ENCODE data around the gene JMJD4. TPM values are rescaled to one million over a fixed set of nuclear protein-coding genes. Genes with fewer than 3 reads are reported as not detected.

Gene JMJD4
- total RNA-seq, 1 experiment from 2014 or later, result 24.4 TPM

DNA sequence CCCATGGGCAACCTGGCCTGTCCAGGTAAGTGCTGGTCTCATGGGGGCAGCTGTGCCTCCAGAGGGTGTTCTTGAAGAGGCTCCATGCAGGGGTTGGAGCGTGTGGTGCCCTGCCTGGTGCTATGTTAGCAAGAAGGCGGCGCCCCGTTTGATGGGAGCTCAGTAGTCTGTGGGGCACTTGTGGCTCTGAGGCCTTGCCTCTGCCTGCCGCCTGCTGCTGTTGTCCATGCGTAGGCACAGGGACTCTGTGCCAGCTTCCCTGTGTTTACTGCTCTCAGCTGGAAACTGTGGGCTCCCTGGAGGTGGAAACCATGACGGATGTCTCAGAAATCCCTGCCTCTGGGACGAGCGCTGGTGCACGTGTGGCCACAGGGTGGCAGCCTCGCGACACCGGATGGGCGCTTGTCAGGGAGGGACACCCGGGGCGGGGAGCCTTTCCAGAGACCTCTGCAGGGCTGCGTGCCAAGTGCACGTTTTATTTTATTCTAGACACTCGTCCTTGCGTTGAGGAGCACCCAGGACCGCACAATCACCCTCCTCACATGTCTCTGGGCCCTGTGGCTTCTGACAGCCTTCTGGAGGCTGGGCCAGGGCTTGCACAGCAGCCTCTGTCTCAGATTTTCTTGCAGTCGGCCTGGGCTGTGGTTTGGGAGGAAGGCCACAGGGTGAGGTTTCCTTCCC is 27.3 kb upstream of the JMJD4 start:
- Histone ChIP-seq H3K4ac (ENCODE audit: low read depth, low read length) (no peak overlapping the region), H3K9ac (ENCODE audit: extremely low read depth, insufficient read length, low read length) (no peak overlapping the region), H2BK120ac (ENCODE audit: low read depth, low read length, poor library complexity, severe bottlenecking) (no peak overlapping the region), H3K79me1 (ENCODE audit: insufficient read depth, low read depth, low read length, poor library complexity, severe bottlenecking) (peaks cover 3% of the 10 kb centered on the region), H3K18ac (ENCODE audit: insufficient read length, low read depth, low read length) (no peak overlapping the region), H2BK15ac (ENCODE audit: low read depth, low read length) (no peak overlapping the region), H3K14ac (ENCODE audit: insufficient read depth, low read length) (no peak overlapping the region), H3T11ph (ENCODE audit: low read length) (no peak overlapping the region), H2AK5ac (ENCODE audit: insufficient read length, low read length) (no peak overlapping the region), H3K23ac (ENCODE audit: insufficient read length, low read depth, low read length) (no peak overlapping the region), H3K9me3 (ENCODE audit: control insufficient read depth, low read depth, low read length) (no peaks in the 10 kb centered on the region), H2BK12ac (ENCODE audit: insufficient read length, low read depth, low read length) (no peak overlapping the region), H3K4me1 (ENCODE audit: insufficient read depth, low read length) (no peaks in the 10 kb centered on the region), H3K23me2 (ENCODE audit: insufficient read length, low read depth, low read length, poor library complexity, severe bottlenecking) (peaks cover 2% of the 10 kb centered on the region), H4K5ac (ENCODE audit: insufficient read length, low read depth, low read length) (no peak overlapping the region), H3K79me2 (ENCODE audit: insufficient read depth, low read length) (no peaks in the 10 kb centered on the region), H4K20me1 (ENCODE audit: control insufficient read depth, insufficient read depth, insufficient read length) (no peaks in the 10 kb centered on the region), H3K27ac (ENCODE audit: insufficient read length, low read depth, low read length) (no peak overlapping the region), H3K27me3 (ENCODE audit: insufficient read depth, low read length) (no peaks in the 10 kb centered on the region), H2BK5ac (ENCODE audit: insufficient read length, low read length) (no peak overlapping the region), H3K56ac (ENCODE audit: insufficient read length, low read depth, low read length) (no peak overlapping the region), H4K8ac (replicated peaks; ENCODE audit: insufficient read length, low read depth, low read length) (no peak overlapping the region), H2AFZ (ENCODE audit: low read length) (no peak overlapping the region), H4K91ac (ENCODE audit: insufficient read length, low read depth, low read length) (no peak overlapping the region), H3K4me2 (ENCODE audit: insufficient read depth, insufficient read length, low read length) (no peak overlapping the region), H2BK20ac (ENCODE audit: low read depth, low read length, poor library complexity, severe bottlenecking) (no peak overlapping the region)
- H3K4me3 Mint-ChIP-seq, result no peak overlapping the region
- H3K27me3 Mint-ChIP-seq (ENCODE audit: low read depth), result no peaks in the 10 kb centered on the region
- WGBS (ENCODE audit: extremely low coverage, insufficient read length, low lambda C conversion rate), result no CpG with 5 or more reads among the region's 22 CpGs
- H3K27ac Mint-ChIP-seq, result peak overlapping the region in 2 of 3 experiments; percentile 39 to 61; a peak in 1 of 7 replicates
- TF ChIP-seq CTCF (conservative IDR thresholded peaks at IDR 0.05), result peak; percentile 97
- no peaks in the 10 kb centered on the region for H3K9me3 Mint-ChIP-seq
- peaks cover 18 to 67% (median 46%) of the 10 kb centered on the region in 3 experiments for H3K36me3 Mint-ChIP-seq (ENCODE audit: insufficient read depth in 1 of 3, low read depth in 3 of 3)
- peaks cover 4 to 19% of the 10 kb centered on the region in 2 experiments; a peak in 2 of 4 replicates for H3K4me1 Mint-ChIP-seq
- DNase-seq, result peak; percentile 89

All from H9 (cell line).